Inferior parietal cortex (tissue), 1 donor: ENCODE results near the gene SLC39A12.
"Not testable (repeated sequence)": the region's sequence is repeated elsewhere in the genome, so short reads cannot be mapped to it uniquely, and the experiment has no call there.

ENCODE experiments used
- DNase-seq: peaks from one replicate; pipeline ENCODE4 v3.0.0-alpha.2; 2016; ENCODE audit errors: extremely low spot score

Gene SLC39A12

DNA sequence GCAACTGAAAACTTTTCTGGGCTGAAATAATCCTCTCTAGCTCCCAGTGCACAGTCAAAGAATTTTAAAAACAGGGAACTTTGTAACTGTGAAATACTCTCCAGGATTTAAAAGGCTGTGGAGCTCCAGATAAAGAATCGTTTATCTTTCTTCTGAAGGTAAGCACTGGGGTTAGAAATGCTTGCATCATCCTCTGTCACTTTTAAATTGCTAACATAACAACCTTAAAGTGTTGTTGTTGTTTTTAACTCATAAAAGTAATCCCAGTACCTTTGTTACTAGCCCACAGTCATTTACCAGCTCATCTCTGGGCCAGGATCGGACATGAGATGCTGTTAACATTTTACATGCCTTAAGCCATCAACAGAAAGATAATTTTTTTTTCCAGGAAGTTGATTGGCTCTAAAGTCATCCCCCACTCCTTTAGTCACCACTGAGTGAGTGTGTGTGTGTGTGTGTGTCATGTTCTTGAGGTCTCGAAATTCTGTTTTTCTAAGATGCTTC lies at the start of gene SLC39A12:
Gene SLC39A12 (plus strand): TSS at position 51 of the 504 bp plus-strand sequence. CDS start 1,359 bp downstream, outside the sequence.
- DNase-seq = no peak

DNA sequence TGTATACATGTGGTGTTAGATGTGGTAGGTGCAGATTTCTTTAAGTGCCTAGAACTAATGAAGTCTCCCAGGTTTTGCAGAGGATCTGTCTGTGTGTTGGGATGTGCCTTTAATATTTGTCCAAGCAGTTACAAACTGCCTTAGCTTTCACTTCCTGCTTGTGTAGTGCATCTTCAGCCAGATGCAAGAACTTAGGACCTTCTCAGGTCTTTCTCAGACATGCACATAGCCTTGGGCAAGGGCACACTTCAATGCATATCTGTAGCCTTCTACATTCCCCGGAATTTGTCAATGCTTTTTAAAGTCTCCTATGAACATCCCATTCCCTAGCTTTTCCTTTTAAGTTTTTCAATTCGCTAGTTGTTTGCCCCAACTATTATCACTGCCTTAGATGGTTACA lies 47.2 kb upstream of the SLC39A12 start:
- no peak for DNase-seq

DNA sequence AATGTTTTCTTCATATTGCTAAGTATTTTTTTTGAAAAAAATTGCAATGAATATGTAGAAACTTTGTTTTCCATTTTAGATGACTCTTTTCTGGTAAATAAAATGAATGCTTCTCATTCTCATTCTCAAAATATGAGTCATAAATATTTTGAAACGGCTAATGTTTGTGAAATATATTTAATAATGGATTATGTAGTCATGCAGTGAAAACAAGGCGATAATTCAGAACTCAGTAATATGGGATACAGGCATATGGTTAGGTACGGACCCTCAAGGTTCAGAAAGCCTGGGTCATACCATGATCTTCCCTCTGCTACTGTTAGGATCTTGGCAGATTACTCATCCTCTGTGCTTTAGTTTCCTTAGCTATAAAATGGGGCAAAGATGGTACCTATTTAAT lies 46.2 kb upstream of the SLC39A12 start:
- DNase-seq = no peak

DNA sequence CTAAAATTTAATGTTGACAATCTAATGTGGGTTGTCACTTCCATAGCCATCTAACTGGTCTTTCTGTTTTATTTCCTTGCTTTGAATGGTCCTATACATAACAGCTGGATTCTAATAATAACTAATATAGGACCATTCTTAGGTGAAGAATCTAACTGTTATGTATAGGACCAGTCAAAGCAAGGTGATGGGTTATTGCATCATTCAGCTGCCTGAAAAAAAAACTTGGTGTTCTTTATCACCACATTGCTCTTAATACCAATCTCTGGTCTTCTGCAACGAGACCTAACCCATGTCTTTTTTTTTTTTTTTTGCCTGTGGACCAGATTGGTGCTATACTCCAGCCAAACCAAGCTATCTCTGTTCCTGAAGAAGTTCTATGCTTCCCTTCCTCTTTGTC lies 45.7 kb upstream of the SLC39A12 start:
- no peak for DNase-seq

DNA sequence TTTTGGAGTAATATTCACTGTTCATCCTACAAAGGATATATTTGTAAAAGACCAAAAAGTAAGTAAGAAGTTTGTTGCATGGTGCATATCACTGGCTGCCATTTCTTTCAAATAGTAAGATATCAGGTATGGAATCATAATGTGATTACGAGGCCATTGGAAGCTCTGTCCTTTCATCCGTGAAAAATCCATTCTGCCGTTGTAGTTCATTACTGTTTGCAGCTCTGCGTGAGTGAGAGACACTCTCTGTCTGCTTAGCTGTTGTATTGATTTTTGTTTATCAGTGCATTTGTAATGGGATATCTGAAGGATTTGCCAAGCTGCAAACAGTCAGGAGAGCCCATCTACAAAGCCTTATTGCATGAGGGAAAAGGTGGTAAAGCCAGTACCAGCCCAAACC lies 44.1 kb upstream of the SLC39A12 start:
- DNase-seq = no peak

DNA sequence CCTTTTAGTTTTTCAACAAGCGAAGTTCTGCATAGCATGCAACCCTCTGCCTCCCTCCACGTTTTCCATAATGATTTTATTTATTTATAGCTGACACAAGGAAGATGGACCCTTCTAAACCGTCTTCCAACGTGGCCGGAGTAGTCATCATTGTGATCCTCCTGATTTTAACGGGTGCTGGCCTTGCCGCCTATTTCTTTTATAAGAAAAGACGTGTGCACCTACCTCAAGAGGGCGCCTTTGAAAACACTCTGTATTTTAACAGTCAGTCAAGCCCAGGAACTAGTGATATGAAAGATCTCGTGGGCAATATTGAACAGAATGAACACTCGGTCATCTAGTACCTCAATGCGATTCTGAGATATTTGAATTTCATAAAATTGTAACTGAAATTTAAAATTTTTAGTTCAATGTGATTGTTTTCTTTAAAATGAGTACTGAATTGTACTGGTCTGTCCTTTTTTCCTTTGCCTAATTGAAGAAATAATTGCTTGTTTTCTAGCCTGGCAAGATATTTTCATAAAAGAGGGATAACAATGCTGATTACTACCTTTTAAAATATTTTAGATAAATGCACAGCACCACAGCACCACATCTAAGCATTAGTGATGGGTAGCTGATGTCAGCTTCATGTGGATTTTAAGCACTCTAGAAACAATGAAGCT lies 41.5 kb upstream of the SLC39A12 start:
- DNase-seq = peak; percentile 49

DNA sequence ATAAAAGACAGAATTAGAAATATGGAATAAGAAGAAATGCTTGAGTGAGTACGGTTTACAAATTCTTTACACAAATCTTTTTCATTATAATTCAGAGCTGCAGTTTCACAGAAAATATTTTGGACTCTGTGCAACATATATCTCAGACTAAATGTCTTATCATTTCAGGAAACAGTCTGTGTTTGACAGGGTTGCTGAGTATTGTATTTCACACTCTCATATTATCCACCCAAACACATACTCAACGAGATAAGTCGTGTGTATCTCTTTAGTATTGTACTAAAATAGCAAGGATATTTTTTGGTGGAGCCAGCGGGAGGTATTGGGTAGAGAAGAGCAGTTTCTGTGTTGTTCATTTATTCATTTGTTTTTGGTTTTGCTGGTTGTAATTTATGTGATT lies 39.0 kb upstream of the SLC39A12 start:
- DNase-seq = no peak

DNA sequence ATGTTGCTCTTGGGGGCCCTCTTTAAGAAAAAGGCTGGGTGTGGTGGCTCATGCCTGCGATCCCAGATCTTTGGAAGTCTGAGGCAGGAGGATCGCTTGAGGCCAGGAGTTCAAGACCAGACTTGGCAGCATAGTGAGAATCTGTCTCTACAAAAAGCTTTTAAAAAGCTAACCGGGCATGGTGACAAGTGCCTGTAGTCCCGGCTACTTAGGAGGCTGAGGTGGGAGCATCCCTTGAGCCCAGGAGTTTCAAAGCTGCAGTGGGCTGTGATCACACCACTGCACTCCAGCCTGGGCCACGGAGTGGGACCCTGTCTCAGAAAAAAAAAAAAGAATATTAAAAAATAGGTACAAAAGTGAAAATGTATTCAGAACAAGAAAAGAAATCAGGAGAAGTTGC lies 38.1 kb upstream of the SLC39A12 start:
- DNase-seq = no peak

DNA sequence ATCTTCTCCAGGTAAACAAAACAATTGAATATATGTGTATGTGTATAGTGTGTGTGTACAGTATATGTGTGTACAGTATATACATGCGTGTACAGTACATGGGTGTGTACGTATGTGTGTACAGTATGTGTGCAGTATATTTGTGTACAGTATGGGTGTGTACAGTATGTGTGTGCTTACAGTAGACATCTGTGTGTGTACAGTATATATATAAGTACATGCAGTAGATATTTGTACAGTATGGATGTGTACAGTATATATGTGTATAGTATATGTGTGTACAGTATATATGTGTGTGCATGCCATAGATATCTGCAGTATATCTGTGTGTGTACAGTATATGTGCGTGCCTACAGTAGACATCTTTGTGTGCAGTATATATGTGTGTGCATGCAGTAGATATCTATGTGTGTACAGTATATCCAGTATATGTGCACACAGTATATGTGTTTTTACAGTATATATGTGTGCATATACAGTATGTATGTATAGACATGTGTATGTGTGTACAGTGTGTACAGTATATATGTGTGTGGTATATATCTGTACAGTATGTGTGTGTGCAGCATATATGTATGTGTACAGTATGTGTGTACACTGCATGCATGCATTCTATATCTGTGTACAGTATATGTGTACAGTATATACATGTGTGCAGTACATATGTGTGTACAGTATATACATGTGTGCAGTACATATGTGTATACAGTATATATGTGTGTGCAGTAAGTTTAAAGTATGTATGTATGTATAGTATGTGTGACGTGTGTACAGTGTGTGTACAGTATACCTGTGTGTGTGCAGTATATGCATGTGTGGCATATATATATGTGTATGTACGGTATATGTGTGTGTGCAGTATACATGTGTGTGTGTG lies 37.3 kb upstream of the SLC39A12 start:
- no peak for DNase-seq

DNA sequence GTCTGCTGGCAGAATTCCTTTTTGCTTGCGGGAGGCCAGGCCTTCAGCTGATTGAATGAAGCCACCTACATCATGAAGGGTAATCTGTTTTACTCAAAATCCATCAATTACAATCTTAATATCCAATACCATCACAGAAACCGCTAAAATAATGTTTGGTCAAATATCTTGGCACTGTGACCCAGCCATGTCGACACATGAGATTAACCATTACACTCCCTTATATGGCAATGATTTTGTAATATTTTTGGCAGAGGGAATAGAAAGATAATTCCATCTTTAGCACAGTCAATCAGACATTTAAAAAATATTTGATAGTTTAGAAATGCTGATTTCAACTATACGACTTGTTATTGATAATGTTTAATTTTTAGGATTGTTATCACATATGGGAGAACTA lies 36.5 kb upstream of the SLC39A12 start:
- no peak for DNase-seq

DNA sequence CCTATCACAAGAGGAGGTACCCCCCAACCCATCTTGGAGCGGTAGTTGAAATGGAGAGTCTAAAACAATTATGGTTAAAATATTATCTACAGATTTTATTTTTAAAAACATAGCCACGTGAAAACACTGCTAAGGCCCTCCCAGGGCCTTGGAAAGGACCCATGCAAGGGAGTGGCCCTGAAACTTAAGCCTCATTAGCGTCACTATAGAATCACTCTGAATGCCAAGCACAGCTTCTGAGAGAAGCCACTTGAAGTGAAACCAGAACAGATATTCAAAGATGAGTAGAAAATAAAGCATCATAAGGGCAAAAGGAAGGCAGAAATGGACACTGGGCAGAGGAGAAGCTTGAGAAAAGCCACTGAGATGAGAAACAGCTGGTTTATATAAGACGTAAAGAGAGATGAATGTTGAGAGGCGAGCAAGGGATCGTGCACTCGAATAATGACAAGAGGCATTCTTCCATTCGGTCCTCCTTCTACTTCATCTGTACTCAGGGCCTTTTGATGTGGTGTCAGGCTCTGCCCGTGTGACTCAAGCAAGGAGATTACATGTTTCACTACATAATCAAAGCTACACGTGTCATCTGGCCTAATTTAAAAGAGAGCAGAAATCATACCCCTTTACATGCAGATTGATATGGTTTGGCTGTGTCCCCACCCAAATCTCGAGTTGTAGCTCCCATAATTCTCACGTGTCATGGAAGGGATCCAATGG lies 33.4 kb upstream of the SLC39A12 start:
- DNase-seq = no peak

DNA sequence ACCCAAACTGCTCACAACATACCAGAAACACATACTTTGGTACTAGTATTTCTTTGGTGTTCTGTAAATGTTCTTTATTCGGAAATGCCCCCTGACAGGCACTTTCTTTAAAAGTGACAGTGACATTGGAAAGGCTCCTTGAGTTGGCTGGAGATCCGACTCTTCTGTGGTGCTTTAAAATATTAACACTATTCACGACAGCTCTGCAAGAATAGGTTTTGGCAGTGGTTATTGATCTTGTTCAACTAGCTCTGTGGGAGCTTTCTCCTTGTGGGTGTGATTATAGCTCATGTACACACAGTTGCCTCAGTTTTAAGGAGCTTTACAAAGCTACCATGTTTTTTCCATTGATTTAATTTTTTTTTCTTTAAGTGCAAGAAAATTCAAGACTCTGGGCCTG lies 30.3 kb upstream of the SLC39A12 start:
- no peak for DNase-seq

DNA sequence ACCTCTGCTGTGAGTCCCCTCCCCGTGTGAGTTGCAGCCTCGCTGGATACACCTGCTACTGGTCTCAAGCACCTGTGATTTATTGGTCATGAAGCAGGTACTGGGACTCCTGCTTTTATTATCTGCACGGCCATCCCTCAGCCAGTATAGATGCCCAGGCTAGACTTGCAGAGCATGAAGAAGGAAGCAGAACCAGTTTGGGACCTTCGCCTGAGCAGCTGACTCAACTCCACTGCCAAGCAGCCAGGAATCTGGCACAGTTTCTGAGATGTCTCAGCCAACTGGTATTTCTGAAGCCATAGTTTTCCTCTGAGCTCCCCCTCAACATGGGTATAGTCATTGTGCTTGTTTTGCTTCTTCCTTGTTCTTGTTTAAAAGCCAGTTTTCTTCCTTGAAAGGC lies 28.0 kb upstream of the SLC39A12 start:
- peak; percentile 45 for DNase-seq

DNA sequence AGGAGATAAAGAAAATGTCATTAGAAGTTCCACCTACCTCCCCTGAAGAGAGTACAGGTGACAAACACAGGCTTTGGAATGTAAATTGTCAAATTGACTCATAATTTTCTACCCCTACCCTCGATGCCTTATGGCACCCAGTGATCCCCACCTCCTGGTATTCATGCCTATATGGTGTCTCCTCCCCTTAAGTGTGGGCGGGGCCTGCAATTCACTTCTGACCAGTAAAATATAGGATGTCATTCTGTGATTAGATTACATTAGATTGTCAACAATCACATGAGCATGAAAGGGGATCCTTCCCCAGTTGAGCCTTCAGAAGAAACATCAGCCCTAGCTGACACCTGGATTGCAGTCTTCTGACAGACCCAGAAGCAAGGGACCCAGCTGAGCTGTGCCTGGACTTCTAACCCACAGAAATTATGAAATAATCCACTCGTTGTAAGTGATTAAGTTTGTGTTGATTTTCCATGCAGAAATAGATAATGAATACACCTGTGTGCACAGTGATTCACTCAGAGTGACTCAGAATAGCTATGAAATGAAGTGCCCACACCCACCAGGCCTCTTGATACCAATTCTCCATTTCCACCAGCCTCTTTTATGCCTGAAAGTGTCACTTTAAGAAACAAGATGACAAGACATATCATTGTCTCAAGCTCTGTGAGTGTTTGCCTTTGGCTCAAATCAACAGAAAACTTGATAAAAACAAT lies 8.5 kb upstream of the SLC39A12 start:
- no peak for DNase-seq

DNA sequence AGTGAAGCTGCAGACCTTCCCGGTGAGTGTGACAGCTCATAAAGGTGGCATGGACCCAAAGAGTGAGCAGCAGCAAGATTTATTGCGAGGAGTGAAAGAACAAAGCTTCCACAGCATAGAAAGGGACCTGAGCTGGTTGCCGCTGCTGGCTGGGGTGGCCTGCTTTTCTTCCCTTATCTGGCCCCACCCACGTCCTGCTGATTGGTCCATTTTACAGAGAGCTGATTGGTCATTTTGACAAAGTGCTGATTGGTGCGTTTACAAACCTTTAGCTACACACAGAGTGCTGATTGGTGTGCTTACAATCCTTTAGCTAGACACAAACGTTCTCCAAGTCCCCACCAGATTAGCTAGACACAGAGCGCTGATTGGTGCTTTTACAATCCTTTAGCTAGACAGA lies 1.4 kb upstream of the SLC39A12 start:
- DNase-seq = not testable (repeated sequence)

DNA sequence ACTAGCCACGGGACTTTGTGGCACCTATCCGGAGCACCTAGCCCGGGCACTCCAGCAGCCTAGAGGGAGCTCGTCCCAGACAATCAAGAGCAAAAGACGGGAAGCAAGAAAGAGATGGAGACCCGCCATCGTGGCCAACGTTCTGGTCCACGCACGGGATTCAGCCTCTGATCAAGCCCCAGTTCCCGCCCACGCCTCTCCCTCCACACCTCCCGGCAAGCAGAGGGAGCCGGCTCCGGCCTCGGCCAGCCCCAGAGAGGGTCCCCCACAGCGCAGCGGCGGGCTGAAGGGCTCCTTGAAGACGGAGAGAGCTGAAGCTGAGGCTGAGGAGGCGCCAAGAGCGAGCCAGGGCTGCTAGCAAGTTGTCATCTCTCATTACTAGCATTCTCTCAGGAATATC lies 992 bp upstream of the SLC39A12 start:
- no peak for DNase-seq

DNA sequence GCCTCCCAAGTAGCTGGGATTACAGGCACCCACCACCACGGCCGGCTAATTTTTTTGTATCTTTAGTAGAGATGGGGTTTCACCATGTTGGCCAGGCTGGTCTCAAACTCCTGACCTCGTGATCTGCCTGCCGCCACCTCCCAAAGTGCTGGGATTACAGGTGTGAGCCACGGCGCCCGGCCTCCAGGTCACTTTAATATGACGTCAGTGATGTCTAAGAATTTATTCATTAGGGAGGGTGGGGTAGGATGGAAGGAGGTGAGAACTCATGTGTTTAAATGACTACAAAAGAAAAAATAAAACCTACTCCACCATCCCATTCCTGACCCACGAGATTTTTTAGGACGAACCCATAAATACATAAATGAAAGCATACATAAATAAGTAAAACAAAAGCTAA lies 2.7 kb downstream of the SLC39A12 start:
- DNase-seq = not testable (repeated sequence)

DNA sequence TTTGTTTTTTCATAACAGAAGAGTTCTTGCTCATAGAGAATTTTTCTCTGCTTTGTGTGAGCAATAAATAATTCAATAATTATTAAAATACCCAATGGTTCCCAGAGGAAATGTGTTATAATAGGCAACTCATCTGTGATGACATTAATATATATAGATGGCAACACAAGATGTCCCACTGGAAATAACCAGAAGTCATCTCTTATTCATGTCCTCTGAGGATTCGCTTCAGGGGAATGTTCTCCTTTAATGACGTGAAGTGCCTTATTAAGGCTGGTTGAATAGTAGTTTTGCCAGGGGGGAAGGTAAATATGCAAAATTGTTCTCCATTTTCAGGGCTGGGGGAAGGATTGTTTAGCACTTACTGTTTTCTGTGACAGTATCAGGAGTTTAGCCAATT lies 3.1 kb downstream of the SLC39A12 start:
- DNase-seq = no peak

DNA sequence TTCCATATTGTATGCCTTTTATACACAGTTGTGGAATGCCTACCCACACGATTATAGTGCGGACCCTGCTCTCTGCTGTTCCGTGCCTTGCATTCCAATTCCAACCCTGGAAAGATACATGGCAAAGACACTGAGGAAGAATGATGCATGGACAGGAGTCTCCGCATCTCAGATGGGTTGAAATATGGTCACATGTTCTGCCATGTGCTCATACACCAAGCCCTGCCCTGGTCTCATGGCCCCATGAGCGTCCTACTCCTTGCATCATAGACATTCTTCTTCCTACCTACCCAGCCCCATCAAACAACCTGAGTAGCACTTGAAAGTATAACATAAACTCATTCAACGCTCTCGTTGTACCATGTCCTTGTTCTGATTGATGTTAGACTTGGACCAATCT lies 6.3 kb downstream of the SLC39A12 start:
- DNase-seq = no peak

DNA sequence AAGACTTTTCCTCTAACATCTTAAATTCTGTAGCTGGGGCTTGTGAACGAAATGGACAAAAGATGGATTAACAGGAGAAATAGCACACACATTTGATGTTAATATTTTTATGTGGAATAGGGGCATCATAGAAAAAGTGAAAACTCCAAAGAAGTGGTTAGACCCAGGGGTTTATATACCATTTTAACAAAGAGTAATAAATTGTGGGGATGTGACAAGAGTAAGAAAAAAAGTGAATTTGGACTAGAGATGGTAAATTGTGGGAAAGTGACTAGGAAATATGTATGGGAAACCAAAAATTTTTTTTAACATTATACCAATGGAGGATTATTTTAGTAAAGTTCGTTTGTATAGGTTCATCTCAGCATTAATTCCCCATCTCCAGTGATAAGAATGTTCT lies 8.2 kb downstream of the SLC39A12 start:
- DNase-seq = no peak

DNA sequence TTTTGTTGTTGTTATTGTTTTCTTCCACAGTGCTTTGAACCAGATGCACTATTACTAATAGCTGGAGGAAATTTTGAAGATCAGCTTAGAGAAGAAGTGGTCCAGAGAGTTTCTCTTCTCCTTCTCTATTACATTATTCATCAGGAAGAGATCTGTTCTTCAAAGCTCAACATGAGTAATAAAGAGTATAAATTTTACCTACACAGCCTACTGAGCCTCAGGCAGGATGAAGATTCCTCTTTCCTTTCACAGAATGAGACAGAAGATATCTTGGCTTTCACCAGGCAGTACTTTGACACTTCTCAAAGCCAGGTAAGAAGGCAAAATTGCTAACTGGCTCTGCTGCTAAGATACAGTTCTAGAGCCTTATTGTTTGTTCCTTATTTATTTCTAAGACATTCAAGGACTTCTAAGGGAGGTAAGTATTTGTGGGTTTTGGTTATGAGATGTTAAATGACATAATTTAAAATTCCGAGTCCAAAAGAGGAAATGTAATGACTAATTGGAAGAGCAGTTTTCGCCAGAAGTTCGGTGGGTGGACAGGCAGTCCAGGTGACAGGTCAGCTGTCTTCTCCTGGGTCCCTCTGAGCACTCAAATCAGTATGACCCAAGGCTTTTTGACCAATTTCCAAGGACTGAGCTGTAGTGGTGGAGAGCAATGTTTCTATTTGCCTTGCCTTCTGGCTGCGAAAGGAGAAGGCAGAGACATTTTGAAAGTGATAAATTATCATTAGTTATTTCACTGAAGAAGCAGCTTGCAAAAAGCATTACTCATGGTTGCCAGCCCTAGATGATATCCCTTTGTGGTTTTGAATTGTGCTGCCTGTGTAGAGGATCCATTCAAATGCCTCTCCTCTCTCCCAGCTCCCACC lies 10.1 kb downstream of the SLC39A12 start:
- no peak for DNase-seq
